HUES48 (cell line): ENCODE data around the gene EXT2.

Experiments used
- H3K27ac ChIP-seq: one replicate; pipeline ENCODE4 v1.7.0; 2013; ENCODE audit warnings: low read depth, low read length, inconsistent platforms
- H3K27me3 ChIP-seq: 2 replicates; pipeline ENCODE4 v1.6.1; 2013; ENCODE audit warnings: mild to moderate bottlenecking, low read length; ENCODE audit not compliant: control insufficient read depth, insufficient read depth
- H3K36me3 ChIP-seq: 2 replicates; pipeline ENCODE4 v1.6.1; 2013; ENCODE audit warnings: low read length; ENCODE audit not compliant: control insufficient read depth, insufficient read depth
- H3K4me1 ChIP-seq: 2 replicates; pipeline ENCODE4 v1.6.1; 2013; ENCODE audit warnings: mild to moderate bottlenecking, low read length; ENCODE audit not compliant: control insufficient read depth, insufficient read depth
- H3K4me3 ChIP-seq: 2 replicates; pipeline ENCODE4 v1.5.1; 2013; ENCODE audit warnings: mild to moderate bottlenecking, low read depth, low read length
- H3K9ac ChIP-seq: 2 replicates; pipeline ENCODE4 v1.6.1; 2013; ENCODE audit warnings: mild to moderate bottlenecking, low read depth, low read length, moderate library complexity
- H3K9me3 ChIP-seq: 2 replicates; pipeline ENCODE4 v1.6.1; 2013; ENCODE audit warnings: low read length; ENCODE audit not compliant: control insufficient read depth, insufficient read depth

Gene EXT2

DNA sequence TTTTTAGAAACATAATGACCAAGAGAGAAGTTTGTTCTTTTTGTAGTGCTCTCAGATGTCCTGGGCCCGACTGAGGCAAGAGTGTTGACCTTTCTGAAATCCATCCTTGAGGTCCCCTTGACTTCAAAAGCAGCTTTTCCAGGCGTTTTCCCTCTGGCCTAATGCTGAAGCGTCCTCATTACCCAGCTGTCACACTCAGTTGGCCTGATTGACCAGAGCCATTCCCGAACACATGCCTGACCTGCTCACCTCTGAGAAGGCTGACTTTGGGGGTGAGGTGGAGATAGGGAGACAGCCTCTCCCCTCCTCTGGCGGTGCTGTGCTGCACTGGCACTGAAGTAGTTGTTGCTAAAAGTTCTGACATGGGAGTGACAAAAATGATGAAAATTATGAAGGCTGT, 147.6 kb downstream of the EXT2 start:
- Histone ChIP-seq H3K27ac (peak overlapping the region; percentile 63), H3K4me3 (no peak overlapping the region), H3K9ac (no peak overlapping the region), H3K9me3 (no peaks in the 10 kb centered on the region), H3K36me3 (peaks cover 11% of the 10 kb centered on the region), H3K4me1 (peaks cover 30% of the 10 kb centered on the region), H3K27me3 (no peaks in the 10 kb centered on the region)

DNA sequence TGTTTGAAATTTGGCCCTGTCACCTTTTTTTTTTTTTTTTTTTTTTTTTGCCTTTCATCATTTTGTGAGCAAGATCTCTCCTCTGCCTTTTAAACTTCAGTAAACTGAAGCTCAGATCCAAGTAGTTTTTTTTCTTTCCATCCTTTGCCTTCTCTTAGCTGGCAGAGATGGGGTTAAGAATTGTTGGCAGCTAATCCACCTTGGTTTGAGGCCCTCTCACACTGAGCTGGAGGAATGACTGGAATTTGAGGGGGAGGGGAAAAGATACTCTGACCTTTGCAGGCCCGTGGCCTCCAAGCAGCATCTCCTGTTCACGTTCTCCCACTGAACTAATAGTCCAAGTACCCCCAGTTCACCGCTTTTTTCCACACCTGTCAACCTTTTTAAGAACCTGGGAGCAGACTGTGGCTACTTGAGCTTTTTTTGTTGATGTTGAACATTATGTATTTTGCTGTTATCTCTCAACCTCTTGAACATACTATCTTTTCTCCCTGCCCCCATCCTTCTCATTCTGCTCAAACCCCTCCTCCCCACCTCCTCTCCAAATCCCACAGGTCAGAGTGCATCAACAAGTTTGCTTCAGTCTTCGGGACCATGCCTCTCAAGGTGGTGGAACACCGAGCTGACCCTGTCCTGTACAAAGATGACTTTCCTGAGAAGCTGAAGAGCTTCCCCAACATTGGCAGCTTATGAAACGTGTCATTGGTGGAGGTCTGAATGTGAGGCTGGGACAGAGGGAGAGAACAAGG, 148.3 kb downstream of the EXT2 start:
- Histone ChIP-seq H3K27me3 (no peaks in the 10 kb centered on the region), H3K27ac (peak overlapping the region; percentile 84), H3K9me3 (no peaks in the 10 kb centered on the region), H3K36me3 (peaks cover 11% of the 10 kb centered on the region), H3K4me3 (peak overlapping the region; percentile 47), H3K9ac (no peak overlapping the region; the same call in 1 of the 2 replicates), H3K4me1 (peaks cover 30% of the 10 kb centered on the region)

DNA sequence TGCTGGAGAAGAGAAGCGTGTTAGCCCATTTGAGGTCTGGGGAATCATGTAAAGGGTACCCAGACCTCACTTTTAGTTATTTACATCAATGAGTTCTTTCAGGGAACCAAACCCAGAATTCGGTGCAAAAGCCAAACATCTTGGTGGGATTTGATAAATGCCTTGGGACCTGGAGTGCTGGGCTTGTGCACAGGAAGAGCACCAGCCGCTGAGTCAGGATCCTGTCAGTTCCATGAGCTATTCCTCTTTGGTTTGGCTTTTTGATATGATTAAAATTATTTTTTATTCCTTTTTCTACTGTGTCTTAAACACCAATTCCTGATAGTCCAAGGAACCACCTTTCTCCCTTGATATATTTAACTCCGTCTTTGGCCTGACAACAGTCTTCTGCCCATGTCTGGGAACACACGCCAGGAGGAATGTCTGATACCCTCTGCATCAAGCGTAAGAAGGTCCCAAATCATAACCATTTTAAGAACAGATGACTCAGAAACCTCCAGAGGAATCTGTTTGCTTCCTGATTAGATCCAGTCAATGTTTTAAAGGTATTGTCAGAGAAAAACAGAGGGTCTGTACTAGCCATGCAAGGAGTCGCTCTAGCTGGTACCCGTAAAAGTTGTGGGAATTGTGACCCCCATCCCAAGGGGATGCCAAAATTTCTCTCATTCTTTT, 149.3 kb downstream of the EXT2 start:
- peak overlapping the region; percentile 84 for H3K27ac ChIP-seq
- no peak overlapping the region for H3K9ac ChIP-seq

DNA sequence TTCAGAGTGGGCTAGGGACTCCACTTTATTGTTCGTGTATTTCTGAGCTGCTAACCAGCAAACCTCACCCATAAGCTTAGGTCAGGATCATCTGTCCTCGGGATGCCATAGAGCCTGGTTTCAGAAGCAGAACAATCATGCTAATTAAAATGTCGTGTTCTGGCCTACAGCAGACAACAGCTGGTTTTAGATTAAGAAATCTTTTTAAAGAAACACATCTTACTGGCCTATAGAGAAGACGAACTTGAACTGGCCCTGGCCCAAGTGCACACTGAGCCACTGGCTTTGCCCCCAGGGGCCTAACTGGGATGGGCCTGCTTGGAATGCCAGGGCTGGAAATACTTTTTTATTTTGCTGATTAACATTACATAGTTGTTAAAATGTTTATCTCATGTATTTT, 151.2 kb downstream of the EXT2 start:
- Histone ChIP-seq H3K9ac (no peak overlapping the region), H3K9me3 (no peaks in the 10 kb centered on the region), H3K36me3 (peaks cover 11% of the 10 kb centered on the region), H3K27ac (no peak overlapping the region), H3K4me1 (peaks cover 30% of the 10 kb centered on the region), H3K4me3 (no peak overlapping the region), H3K27me3 (no peaks in the 10 kb centered on the region)

More for the DNA sequence above, 149.3 kb downstream of the EXT2 start:
- no peak overlapping the region for H3K4me3 ChIP-seq
- H3K4me1 ChIP-seq = peaks cover 30% of the 10 kb centered on the region
- H3K36me3 ChIP-seq = peaks cover 11% of the 10 kb centered on the region
- no peaks in the 10 kb centered on the region for H3K27me3 ChIP-seq
- no peaks in the 10 kb centered on the region for H3K9me3 ChIP-seq

DNA sequence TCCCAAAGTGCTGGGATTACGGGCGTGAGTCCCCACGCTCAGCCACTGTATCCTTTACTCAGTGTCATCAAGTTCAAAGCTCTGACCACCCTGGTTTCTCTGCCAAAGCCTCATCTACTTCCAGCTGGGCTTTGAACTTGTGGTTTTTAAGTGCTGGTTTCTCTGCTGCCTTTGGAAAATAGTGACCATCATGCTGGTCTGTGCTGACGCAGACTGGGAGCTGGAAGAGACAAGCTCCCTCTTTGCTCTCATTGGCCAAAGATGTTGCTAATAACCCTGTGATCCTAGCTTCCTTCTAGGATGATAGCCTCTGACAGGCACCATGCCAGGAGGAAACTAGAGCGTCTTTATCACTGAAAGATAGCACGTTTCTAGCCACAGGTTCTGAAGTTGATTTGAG, 152.0 kb downstream of the EXT2 start:
- no peaks in the 10 kb centered on the region for H3K27me3 ChIP-seq
- peaks cover 26% of the 10 kb centered on the region for H3K4me1 ChIP-seq
- peaks cover 1% of the 10 kb centered on the region; the same call in 1 of the 2 replicates for H3K9me3 ChIP-seq
- H3K27ac ChIP-seq = no peak overlapping the region
- peaks cover 11% of the 10 kb centered on the region for H3K36me3 ChIP-seq
- no peak overlapping the region; the same call in 1 of the 2 replicates for H3K9ac ChIP-seq
- H3K4me3 ChIP-seq = no peak overlapping the region

DNA sequence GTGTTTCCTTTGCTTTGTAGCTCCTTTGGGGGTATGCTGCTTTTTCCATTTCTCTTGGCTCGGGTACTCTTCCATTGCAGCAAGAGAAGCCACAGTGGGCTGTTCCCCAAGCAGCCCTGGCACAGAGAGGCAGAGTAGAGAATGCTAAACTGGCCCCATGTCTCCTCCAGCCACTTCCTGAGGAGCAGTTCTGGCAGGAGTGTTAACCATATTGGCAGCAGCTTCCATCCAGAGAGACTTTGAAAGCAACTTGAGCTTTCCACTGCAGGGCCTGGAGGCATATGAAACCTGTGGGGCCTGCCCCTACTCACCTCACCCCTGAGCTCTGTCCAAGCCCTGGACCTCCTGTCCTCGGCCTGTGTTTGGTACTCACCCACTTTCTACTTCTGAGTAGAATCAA, 152.6 kb downstream of the EXT2 start:
- no peaks in the 10 kb centered on the region for H3K27me3 ChIP-seq
- H3K9ac ChIP-seq = no peak overlapping the region
- peaks cover 20% of the 10 kb centered on the region for H3K4me1 ChIP-seq
- H3K9me3 ChIP-seq = peaks cover 7% of the 10 kb centered on the region; the same call in 1 of the 2 replicates
- H3K36me3 ChIP-seq = peaks cover 11% of the 10 kb centered on the region
- no peak overlapping the region for H3K4me3 ChIP-seq
- H3K27ac ChIP-seq = no peak overlapping the region

DNA sequence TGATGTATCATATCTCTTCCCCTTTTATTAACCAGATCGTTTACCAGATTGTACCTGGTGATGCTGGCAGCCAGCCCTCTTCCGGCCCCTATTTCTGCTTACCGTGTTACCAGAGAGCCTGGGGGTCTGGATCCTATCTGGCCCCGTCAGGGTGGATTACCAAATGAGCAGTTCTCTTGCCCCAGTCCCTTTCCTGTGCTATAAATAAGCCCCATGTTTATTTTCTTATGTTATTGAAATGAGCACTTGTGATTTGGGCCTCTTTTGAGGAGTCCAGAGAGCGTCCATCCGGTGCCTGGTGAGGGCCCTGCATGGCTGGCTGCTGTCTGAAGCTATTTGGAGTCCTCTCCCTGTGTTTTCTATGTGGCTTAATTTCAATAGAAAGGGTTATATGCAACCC, 154.9 kb downstream of the EXT2 start:
- Histone ChIP-seq H3K27ac (no peak overlapping the region), H3K4me3 (no peak overlapping the region), H3K27me3 (no peaks in the 10 kb centered on the region), H3K9me3 (peaks cover 12% of the 10 kb centered on the region; the same call in 1 of the 2 replicates), H3K4me1 (no peaks in the 10 kb centered on the region), H3K9ac (no peak overlapping the region), H3K36me3 (no peaks in the 10 kb centered on the region)

DNA sequence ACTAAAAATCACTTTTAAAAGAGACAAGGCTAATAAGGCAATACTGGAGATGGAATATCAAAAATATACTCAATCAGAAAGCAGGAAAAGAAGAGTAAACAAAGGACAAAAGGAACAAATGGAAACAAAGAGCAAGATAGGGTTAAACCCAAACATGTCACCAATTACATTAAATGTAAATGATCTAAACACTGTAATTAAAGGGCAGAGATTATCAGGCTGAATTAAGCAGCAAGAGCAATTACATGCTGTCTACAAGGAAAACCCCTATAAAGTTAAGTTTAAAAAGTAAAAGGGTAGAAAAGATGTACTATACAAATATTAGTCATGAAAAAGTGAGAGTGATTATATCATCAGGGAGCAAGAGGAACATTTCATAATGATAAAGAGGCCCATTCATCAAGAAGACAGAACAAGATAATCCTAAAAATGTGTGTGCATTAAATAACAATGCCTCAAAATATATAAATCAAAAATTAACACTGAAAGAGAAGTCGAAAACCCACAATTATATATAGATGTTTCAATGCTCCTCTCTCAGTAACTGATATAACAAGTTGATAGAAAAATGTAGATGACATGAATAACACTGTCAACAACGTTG, 157.6 kb downstream of the EXT2 start:
- no peaks in the 10 kb centered on the region for H3K36me3 ChIP-seq
- no peaks in the 10 kb centered on the region for H3K4me1 ChIP-seq
- no peaks in the 10 kb centered on the region for H3K27me3 ChIP-seq
- peaks cover 12% of the 10 kb centered on the region; the same call in 1 of the 2 replicates for H3K9me3 ChIP-seq
- no peak overlapping the region for H3K4me3 ChIP-seq
- no peak overlapping the region for H3K27ac ChIP-seq
- no peak overlapping the region for H3K9ac ChIP-seq

DNA sequence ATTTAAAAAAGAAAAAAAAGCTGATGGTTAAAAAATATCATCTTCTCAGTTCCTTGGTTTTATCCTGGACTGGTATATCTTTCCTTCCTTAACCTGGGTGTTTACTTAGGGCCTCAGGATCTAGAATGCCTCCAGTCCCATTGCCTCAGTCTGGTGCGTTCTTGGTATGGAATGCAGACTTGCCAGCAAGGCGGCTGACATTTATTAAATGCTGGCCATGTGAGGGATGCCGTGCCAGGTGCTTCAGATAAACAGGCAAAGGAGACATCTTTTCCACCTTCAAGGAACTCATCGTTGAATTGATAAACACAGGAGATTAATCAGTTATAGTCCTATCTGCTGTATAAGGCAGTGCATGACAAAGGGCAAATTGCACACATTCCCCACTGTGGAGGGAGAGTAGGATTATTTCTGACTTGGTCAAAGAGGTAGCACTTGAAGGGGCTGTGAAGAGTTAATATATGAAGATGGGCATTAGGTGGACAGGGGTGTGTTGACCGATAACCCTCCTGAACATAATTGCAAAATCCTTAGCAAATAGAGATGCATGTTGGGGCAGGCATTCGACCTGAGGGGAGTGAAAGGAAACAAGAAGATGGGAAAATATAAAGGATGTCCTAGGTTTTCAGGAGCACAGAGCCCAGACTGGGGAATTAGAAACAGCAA, 160.1 kb downstream of the EXT2 start:
- Histone ChIP-seq H3K9me3 (peaks cover 12% of the 10 kb centered on the region; the same call in 1 of the 2 replicates), H3K36me3 (no peaks in the 10 kb centered on the region), H3K27me3 (no peaks in the 10 kb centered on the region), H3K9ac (no peak overlapping the region), H3K4me1 (no peaks in the 10 kb centered on the region), H3K27ac (no peak overlapping the region), H3K4me3 (no peak overlapping the region)

DNA sequence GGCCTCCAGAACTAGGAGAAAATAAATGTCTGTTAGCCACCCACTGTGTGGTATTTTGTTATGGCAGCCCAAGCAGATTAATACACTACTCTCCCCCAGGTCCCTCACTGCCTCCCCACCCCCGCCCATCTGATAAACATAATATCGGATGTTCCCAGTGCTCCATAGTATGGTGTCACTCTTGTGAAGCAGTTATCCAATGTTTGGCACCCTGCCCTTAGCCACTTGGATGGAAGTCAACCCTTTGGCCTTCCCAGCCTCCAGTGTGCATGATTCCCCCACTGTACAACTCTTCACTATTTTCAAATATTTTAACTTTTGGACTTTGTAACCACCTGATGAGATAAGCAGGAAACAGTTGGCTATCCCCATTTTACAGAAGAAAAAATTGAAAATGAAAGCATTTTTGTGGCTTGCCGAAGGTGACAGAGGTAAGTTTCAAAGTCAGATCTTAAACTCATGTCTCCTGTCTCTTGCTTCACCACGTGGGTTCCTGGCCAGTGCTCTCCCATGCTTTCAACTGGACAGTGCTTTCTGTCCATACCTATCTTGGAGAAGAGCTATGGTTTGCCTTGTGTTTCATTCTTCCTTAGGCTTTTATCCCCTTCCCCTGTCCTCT, 161.3 kb downstream of the EXT2 start:
- Histone ChIP-seq H3K27ac (no peak overlapping the region), H3K9ac (no peak overlapping the region), H3K4me3 (no peak overlapping the region), H3K9me3 (peaks cover 12% of the 10 kb centered on the region; the same call in 1 of the 2 replicates), H3K27me3 (no peaks in the 10 kb centered on the region), H3K4me1 (no peaks in the 10 kb centered on the region), H3K36me3 (no peaks in the 10 kb centered on the region)
